IMR-90 (cell line): ENCODE measurements around the gene HMGCLL1.

Experiments used
- CEBPB ChIP-seq: IDR thresholded peaks from 2 replicates; pipeline ENCODE4 v1.6.1; 2012; ENCODE audit warnings: low read depth, low read length, improper control_type of control experiment
- CTCF ChIP-seq: conservative IDR thresholded peaks from 2 replicates; pipeline ENCODE4 v1.5.1; 2012; ENCODE audit warnings: mild to moderate bottlenecking, low read depth, low read length, improper control_type of control experiment
- ELK1 ChIP-seq: fragments of 150-350 bp; IDR thresholded peaks from 2 replicates; pipeline ENCODE4 v1.6.1; 2016; ENCODE audit warnings: low read depth, mild to moderate bottlenecking, low read length, moderate library complexity, borderline replicate concordance
- MXI1 ChIP-seq: IDR thresholded peaks from 2 replicates; pipeline ENCODE4 v1.6.1; 2012; ENCODE audit warnings: low read depth, mild to moderate bottlenecking, low read length, moderate library complexity, borderline replicate concordance
- NFE2L2 ChIP-seq: fragments of 150-350 bp; IDR thresholded peaks from 2 replicates; pipeline ENCODE4 v1.6.1; 2016; ENCODE audit warnings: low read depth, mild to moderate bottlenecking, low read length
- POLR2A ChIP-seq: IDR thresholded peaks from 2 replicates; pipeline ENCODE4 v1.6.1; 2012; ENCODE audit warnings: mild to moderate bottlenecking, low read depth, low read length
- RAD21 ChIP-seq: IDR thresholded peaks from 2 replicates; pipeline ENCODE4 v1.6.1; 2012; ENCODE audit warnings: low read length, improper control_type of control experiment
- RCOR1 ChIP-seq: IDR thresholded peaks from 2 replicates; pipeline ENCODE4 v1.6.1; 2012; ENCODE audit warnings: mild to moderate bottlenecking, low read length, improper control_type of control experiment; ENCODE audit not compliant: insufficient replicate concordance

- no peak for TF ChIP-seq POLR2A
- no peak for TF ChIP-seq CTCF
- no peak for TF ChIP-seq ELK1
- no peak for TF ChIP-seq RAD21
- no peak for TF ChIP-seq NFE2L2
- no peak for TF ChIP-seq CEBPB
- TF ChIP-seq MXI1: no peak
- TF ChIP-seq RCOR1: no peak
These were observed 135.5 kb downstream of the HMGCLL1 start for GRCh38 chr6:55443238-55444134.
